Heart right ventricle (tissue), 16 donors: ENCODE data around the gene TEX22. TPM values are rescaled to one million over a fixed set of nuclear protein-coding genes. Genes with fewer than 3 reads are reported as not detected.
A peak's percentile ranks its signal among the peaks of the same experiment; 100 is the strongest.

Experiments used
- ATAC-seq, 8 donors: fragments of 200-7000 bp; cut with Tn5 transposase; one replicate each; pipeline ENCODE4 v1.9.1; 2020; ENCODE audit warnings: mild to moderate bottlenecking in 8 of 8, moderate library complexity in 8 of 8, moderate number of reproducible peaks in 1 of 8
- DNase-seq, 2 donors: peaks; one replicate each; pipeline ENCODE4 v3.0.0-alpha.2; 2020
- H3K27ac ChIP-seq, 10 donors: fragments of 200-600 bp; sonication (generic) in 2 of 10; one replicate each; pipeline versions ENCODE4 v1.5.0 to v1.8.0; 2020 to 2022; ENCODE audit warnings: mild to moderate bottlenecking in 3 of 10
- H3K27me3 ChIP-seq, 7 donors: fragments of 200-600 bp; one replicate each; pipeline ENCODE4 v1.8.0; 2021 to 2022; ENCODE audit warnings: mild to moderate bottlenecking in 2 of 7
- H3K36me3 ChIP-seq, 9 donors: fragments of 200-600 bp; sonication (generic) in 1 of 9; one replicate each; pipeline versions ENCODE4 v1.5.0 to v1.8.0; 2020 to 2022; ENCODE audit warnings: mild to moderate bottlenecking in 2 of 9
- H3K4me1 ChIP-seq, 9 donors: fragments of 200-600 bp; sonication (generic) in 1 of 9; one replicate each; pipeline versions ENCODE4 v1.5.0 to v1.8.0; 2020 to 2022; ENCODE audit warnings: mild to moderate bottlenecking in 4 of 9
- H3K4me3 ChIP-seq, 10 donors: fragments of 200-600 bp; sonication (generic) in 2 of 10; one replicate each; pipeline versions ENCODE4 v1.5.0 to v1.8.0; 2020 to 2022; ENCODE audit warnings: mild to moderate bottlenecking in 7 of 10, moderate library complexity in 2 of 10
- H3K9me3 ChIP-seq, 11 donors: fragments of 200-600 bp in 10 of 11; sonication (generic) in 2 of 11; one replicate each; pipeline versions ENCODE4 v1.5.0 to v1.8.0; 2013 to 2022; ENCODE audit warnings: mild to moderate bottlenecking in 2 of 11, control low read depth in 1 of 11, moderate library complexity in 1 of 11
- WGBS, 2 donors: extraction: QIAGEN DNeasy Blood & Tissue Kit; methylation state at CpG; one replicate each; pipeline ENCODE4 v1.1.7; 2013; ENCODE audit warnings: inconsistent platforms in 1 of 2; 5-methylcytosine and 5-hydroxymethylcytosine counted together
- intact Hi-C, 10 donors: fragments of 100-400 bp; cut with DNase I; formaldehyde crosslinking; loops; one replicate each; pipeline versions ENCODE4 v1.11.1 to v1.14.2; 2022
- polyA plus RNA-seq, 2 donors: library from polyadenylated mRNA; stranded (reverse); fragments of 200-250 nt; gene quantifications; one replicate each; pipeline ENCODE4 v1.2.3, GENCODE V29; 2013
- total RNA-seq, 10 donors: library from RNA; stranded (reverse); fragmentation: NEBNext Ultra II Directional in 3 of 10; extraction: Animal tissue kit (Norgen Biotek cat#: 25700) in 3 of 10; gene quantifications; one replicate each; pipeline versions ENCODE4 v1.2.1 to v1.2.4, GENCODE V29; 2021 to 2023
- TF ChIP-seq, protein P1 (sequence below), 9 donors: fragments of 200-600 bp; sonication (generic) in 2 of 9; IDR thresholded peaks; one replicate each; pipeline versions ENCODE4 v1.5.0 to v1.8.0; 2021 to 2022; ENCODE audit warnings: antibody characterized with exemption in 9 of 9, mild to moderate bottlenecking in 5 of 9, moderate library complexity in 1 of 9
- donor health status: Arrhythmogenic right ventricular cardiomyopathy.
- donor health status: ischemic (EF 13 %, LVEDD 7.1; RV severe dilation, severe dysfunction).
- donor health status: healthy with polysubstance abuse.
- donor health status: DM: no; HTN: yes; CAD: no.
- donor health status: DM: no; HTN: no; CAD: no.
- donor health status: ischemic (EF 25% LVEDD 6.9; RV normal size, moderate dysfunction).
- donor health status: ischemic (EF 25% LVEDD 5.7; RV mildly dilated, moderate dysfunction).
- donor health status: healthy.
- donor health status: DM: yes; HTN: yes; CAD: no.
- donor health status: Ischemic cardiomyopathy.
- donor health status: ischemic (EF 35%, LVEDD 5.7; RV mildly dilated, moderate dysfunction).
- donor health status: nonischemic (EF 11% LVEDD 7.7; RV severe dilation, severe dysfunction).
- donor health status: DM: yes; HTN: yes; CAD: no.
- donor health status: PGD.
- donor health status: ischemic (EF 29% LVEDD 5.4; RV normal size, mild dysfunction).
- donor health status: nonischemic (EF 23%, LVEDD 6.1; RV moderate dilation, normal function).

TEX22 gene
- total and polyA plus RNA-seq, 12 donors, result 0.07 to 2.0 (median 0.66) TPM; not detected in 2

DNA sequence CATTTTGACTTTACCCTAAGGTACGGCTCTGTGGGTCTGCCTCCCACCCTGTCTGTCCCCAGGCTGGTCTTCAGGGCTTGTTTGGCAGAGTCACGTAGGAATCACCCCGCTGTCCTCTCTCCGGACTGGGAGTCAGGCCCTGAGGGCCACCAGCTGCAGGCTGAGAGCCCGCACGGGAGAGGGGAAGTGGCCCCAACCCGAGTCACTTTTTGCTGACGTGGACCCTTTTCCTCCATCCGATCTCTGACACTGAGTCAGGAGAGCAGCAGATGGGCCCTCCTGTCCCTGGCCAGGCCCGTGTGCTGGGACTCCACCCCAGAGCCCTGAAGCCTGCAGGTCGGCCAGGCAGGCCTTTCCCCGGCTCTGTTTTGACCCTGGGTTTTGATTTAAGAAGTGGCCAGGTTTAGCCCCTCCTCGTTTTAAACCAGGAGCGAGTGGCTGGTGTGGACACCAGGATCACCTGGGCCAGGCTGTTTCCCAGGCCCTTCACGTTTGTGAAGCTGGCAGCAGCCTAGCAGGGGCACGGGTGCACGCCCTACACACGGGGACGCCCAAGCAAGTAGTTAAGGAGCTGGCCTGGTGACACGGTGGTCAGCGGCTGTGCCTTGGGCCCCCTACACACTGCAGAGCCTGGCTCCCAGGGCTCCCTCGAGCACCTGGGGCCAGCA, 12.5 kb upstream of the TEX22 start:
- no peak overlapping the region for H3K4me3 ChIP-seq
- intact Hi-C loops, result no loop called here
- WGBS, 2 donors, result 92% methylated on average over 22 of the region's 22 CpGs
- H3K27me3 ChIP-seq, result no peaks in the 10 kb centered on the region
- peaks cover 0 to 38% (median 0%) of the 10 kb centered on the region in 9 donors for H3K4me1 ChIP-seq
- peak overlapping the region in 1 of 10 donors; percentile 56 for H3K27ac ChIP-seq
- ATAC-seq (peak in 4 of 8 donors; percentile 8 to 37 (median 26)), DNase-seq (peak in 1 of 2 donors; percentile 33)
- TF ChIP-seq, protein P1, sequence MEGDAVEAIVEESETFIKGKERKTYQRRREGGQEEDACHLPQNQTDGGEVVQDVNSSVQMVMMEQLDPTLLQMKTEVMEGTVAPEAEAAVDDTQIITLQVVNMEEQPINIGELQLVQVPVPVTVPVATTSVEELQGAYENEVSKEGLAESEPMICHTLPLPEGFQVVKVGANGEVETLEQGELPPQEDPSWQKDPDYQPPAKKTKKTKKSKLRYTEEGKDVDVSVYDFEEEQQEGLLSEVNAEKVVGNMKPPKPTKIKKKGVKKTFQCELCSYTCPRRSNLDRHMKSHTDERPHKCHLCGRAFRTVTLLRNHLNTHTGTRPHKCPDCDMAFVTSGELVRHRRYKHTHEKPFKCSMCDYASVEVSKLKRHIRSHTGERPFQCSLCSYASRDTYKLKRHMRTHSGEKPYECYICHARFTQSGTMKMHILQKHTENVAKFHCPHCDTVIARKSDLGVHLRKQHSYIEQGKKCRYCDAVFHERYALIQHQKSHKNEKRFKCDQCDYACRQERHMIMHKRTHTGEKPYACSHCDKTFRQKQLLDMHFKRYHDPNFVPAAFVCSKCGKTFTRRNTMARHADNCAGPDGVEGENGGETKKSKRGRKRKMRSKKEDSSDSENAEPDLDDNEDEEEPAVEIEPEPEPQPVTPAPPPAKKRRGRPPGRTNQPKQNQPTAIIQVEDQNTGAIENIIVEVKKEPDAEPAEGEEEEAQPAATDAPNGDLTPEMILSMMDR (IDR thresholded peaks at IDR 0.05), result no peak
- no peaks in the 10 kb centered on the region for H3K9me3 ChIP-seq
- H3K36me3 ChIP-seq, result peaks cover 0 to 84% (median 10%) of the 10 kb centered on the region in 9 donors

- TF ChIP-seq, protein P1 (IDR thresholded peaks at IDR 0.05), result no peak
- no peak for ATAC-seq
- intact Hi-C loops, result no loop called here
Observed at GRCh38 chr14:105386581-105387529, 11.5 kb upstream of the TEX22 start.

GRCh38 chr14:105387530-105387922, 10.8 kb upstream of the TEX22 start:
- DNase-seq (no peak), ATAC-seq (no peak)
- whole genome bisulfite sequencing, 2 donors, result 91 to 92% methylated on average over 10 of the region's 10 CpGs
- Histone ChIP-seq H3K4me3 (no peak overlapping the region), H3K27me3 (no peaks in the 10 kb centered on the region), H3K27ac (no peak overlapping the region), H3K9me3 (no peaks in the 10 kb centered on the region), H3K4me1 (peaks cover 0 to 41% (median 0%) of the 10 kb centered on the region in 9 donors), H3K36me3 (peaks cover 0 to 76% (median 10%) of the 10 kb centered on the region in 9 donors)
- TF ChIP-seq, protein P1 (IDR thresholded peaks at IDR 0.05), result no peak
- intact Hi-C loops, result no loop called here

More at GRCh38 chr14:105386581-105387529, 11.5 kb upstream of the TEX22 start:
- peaks cover 0 to 41% (median 0%) of the 10 kb centered on the region in 9 donors for H3K4me1 ChIP-seq
- no peaks in the 10 kb centered on the region for H3K9me3 ChIP-seq
- DNase-seq, result no peak
- WGBS, 2 donors, result 93 to 94% methylated on average over 32 to 33 of the region's 33 CpGs
- peaks cover 0 to 77% (median 10%) of the 10 kb centered on the region in 9 donors for H3K36me3 ChIP-seq
- H3K27ac ChIP-seq, result no peak overlapping the region
- no peak overlapping the region for H3K4me3 ChIP-seq
- no peaks in the 10 kb centered on the region for H3K27me3 ChIP-seq
